ENCODE data around the gene PTTG1. TPM values are rescaled to one million over a fixed set of nuclear protein-coding genes. Genes with fewer than 3 reads are reported as not detected.

PTTG1 gene
- total RNA-seq, 2 experiments from 2014 or later: 132 to 139 TPM

DNA sequence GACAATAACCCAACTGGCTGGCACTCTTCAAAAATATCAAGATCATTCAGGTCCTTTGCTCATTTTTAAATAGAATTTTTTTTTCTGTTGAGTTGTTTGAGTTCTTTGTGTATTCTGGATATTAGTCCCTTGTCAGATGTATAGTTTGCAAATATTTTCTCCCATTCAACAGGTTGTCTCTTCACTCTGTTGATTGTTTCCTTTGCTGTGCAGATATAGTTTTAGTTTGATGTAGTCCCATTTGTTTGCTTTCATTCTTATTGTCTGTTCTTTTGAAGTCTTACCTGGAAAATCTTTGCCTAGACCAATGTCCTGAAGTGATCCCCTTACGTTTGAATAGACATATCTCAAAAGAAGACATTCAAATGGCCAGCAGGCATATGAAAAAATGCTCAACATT is 22.8 kb downstream of the PTTG1 start:
- Mint-ChIP-seq H3K27ac (no peak overlapping the region), H3K4me1 (ENCODE audit: low read depth) (peaks cover 48% of the 10 kb centered on the region), H3K4me3 (no peak overlapping the region), H3K9me3 (no peaks in the 10 kb centered on the region), H3K36me3 (ENCODE audit: low read depth) (no peaks in the 10 kb centered on the region), H3K27me3 (no peaks in the 10 kb centered on the region)
- ATAC-seq (no peak), DNase-seq (no peak)
- ChIA-PET POLR2A (interaction anchor here (0.7 kb wide), 1 partner anchor 527 kb away, joined by 3 read pairs; no protein-coding TSS in a partner anchor), CTCF (interaction anchor here (7.7 kb wide), 1 partner anchor 64 kb away, joined by 156 read pairs; no protein-coding TSS in a partner anchor)
- intact Hi-C loops (cut with micrococcal nuclease): no loop called here
- TF ChIP-seq, protein P1, sequence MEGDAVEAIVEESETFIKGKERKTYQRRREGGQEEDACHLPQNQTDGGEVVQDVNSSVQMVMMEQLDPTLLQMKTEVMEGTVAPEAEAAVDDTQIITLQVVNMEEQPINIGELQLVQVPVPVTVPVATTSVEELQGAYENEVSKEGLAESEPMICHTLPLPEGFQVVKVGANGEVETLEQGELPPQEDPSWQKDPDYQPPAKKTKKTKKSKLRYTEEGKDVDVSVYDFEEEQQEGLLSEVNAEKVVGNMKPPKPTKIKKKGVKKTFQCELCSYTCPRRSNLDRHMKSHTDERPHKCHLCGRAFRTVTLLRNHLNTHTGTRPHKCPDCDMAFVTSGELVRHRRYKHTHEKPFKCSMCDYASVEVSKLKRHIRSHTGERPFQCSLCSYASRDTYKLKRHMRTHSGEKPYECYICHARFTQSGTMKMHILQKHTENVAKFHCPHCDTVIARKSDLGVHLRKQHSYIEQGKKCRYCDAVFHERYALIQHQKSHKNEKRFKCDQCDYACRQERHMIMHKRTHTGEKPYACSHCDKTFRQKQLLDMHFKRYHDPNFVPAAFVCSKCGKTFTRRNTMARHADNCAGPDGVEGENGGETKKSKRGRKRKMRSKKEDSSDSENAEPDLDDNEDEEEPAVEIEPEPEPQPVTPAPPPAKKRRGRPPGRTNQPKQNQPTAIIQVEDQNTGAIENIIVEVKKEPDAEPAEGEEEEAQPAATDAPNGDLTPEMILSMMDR (IDR thresholded peaks at IDR 0.05): no peak

DNA sequence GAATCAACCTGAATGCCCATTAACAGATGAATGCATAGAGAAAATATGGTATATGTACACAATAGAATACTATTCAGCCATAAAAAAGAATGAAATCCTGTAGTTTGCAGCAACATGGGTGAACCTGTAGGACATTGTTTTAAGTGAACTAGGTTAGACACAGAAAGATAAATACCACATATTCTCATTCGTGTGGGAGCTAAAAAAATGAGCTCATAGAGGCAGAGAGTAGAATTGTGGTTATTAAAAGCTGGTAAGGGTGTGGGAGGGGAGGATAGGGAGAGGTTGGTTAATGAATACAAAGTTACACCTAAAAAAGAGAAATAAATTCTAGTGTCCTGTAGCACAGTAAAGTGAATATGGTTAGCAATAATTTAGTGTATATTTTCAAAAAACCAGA is 23.5 kb downstream of the PTTG1 start:
- no peaks in the 10 kb centered on the region for H3K36me3 Mint-ChIP-seq (ENCODE audit: low read depth)
- no peak overlapping the region for H3K4me3 Mint-ChIP-seq
- DNase-seq (no peak), ATAC-seq (no peak)
- H3K9me3 Mint-ChIP-seq: peaks cover 2% of the 10 kb centered on the region
- H3K27me3 Mint-ChIP-seq: no peaks in the 10 kb centered on the region
- peaks cover 48% of the 10 kb centered on the region for H3K4me1 Mint-ChIP-seq (ENCODE audit: low read depth)
- ChIA-PET CTCF (no interaction called here), POLR2A (no interaction called here)
- TF ChIP-seq, protein P1 (IDR thresholded peaks at IDR 0.05): no peak
- no peak overlapping the region for H3K27ac Mint-ChIP-seq
- intact Hi-C loops (cut with micrococcal nuclease): no loop called here

DNA sequence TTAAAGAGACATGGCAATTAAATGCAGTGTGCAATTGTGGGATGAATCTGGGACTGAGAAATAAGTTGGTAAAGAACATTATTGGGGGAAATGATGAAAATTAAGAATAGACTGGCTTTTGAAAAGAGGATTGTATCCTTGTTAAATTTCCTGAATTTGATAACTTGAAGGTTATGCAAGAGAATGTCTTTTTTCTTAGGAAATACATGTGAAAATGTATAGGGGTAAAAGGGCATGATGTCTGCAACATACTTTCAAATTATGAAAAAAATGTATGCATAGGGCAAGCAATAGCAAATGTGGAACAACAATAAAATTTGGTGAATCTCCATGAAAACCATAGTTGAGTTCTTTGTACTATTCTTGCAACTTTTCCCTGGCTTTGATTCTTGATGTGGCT is 24.1 kb downstream of the PTTG1 start:
- ATAC-seq (no peak), DNase-seq (no peak)
- intact Hi-C loops (cut with micrococcal nuclease): no loop called here
- no peak overlapping the region for H3K4me3 Mint-ChIP-seq
- H3K36me3 Mint-ChIP-seq (ENCODE audit: low read depth): no peaks in the 10 kb centered on the region
- H3K9me3 Mint-ChIP-seq: peaks cover 2% of the 10 kb centered on the region
- ChIA-PET POLR2A (no interaction called here), CTCF (no interaction called here)
- H3K4me1 Mint-ChIP-seq (ENCODE audit: low read depth): peaks cover 48% of the 10 kb centered on the region
- H3K27me3 Mint-ChIP-seq: no peaks in the 10 kb centered on the region
- TF ChIP-seq, protein P1 (IDR thresholded peaks at IDR 0.05): no peak
- no peak overlapping the region for H3K27ac Mint-ChIP-seq

DNA sequence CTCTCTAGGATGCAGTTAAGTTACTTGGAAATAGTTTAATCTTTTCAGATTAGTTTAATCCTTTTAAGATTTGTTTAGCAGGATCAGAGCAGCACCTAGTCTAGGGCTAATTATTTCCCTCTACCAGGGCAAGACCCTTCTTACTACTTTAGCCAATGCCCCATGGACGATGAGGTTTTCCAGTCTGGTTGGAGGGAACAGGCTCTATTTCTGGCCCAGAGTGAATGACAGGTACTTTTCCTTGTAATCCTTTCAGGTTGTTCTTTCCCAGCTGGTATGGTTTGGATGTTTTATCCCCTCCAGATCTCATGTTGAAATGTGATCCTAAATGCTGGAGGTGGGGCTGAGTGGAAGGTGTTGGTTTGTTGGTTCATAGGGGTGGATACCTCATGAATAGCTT is 27.2 kb downstream of the PTTG1 start:
- DNase-seq: no peak
- Mint-ChIP-seq H3K36me3 (ENCODE audit: low read depth) (no peaks in the 10 kb centered on the region), H3K4me1 (ENCODE audit: low read depth) (peaks cover 25% of the 10 kb centered on the region), H3K27me3 (no peaks in the 10 kb centered on the region), H3K9me3 (peaks cover 2% of the 10 kb centered on the region), H3K4me3 (no peak overlapping the region), H3K27ac (no peak overlapping the region)
- TF ChIP-seq, protein P1 (IDR thresholded peaks at IDR 0.05): no peak
- POLR2A ChIA-PET: no interaction called here
- ATAC-seq: no peak
- intact Hi-C loops (cut with micrococcal nuclease): no loop called here
- CTCF ChIA-PET: interaction anchor here (0.6 to 2.8 kb wide), 3 partner anchors 9 to 17 kb away, joined by 3 to 16 read pairs (median 4); no protein-coding TSS in a partner anchor

DNA sequence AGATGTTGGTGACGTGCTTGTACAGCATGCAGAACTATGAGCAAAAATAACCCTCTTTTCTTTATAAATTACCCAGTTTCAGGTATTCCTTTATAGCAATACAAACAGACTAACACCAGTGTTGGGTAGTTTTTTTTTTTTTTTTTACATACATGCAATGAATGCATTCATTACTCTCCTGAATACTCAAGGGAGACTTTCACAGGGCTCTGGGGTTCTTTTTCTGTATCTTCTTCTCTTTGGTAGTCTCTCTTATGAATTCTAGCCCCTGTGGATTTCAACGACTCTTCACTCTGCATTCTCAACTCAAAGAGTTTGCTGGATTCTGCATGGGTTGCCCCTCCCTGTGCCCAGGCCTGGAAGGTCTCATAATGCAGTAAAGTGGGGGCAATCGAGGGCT is 27.8 kb downstream of the PTTG1 start:
- ChIA-PET CTCF (interaction anchor here (0.6 to 1.2 kb wide), 2 partner anchors 10 to 17 kb away, joined by 3 to 4 read pairs; no protein-coding TSS in a partner anchor), POLR2A (interaction anchor here (0.5 kb wide), 1 partner anchor 544 kb away, joined by 3 read pairs; no protein-coding TSS in a partner anchor)
- TF ChIP-seq, protein P1 (IDR thresholded peaks at IDR 0.05): no peak
- intact Hi-C loops (cut with micrococcal nuclease): no loop called here
- Mint-ChIP-seq H3K36me3 (ENCODE audit: low read depth) (no peaks in the 10 kb centered on the region), H3K27me3 (no peaks in the 10 kb centered on the region), H3K4me1 (ENCODE audit: low read depth) (peaks cover 22% of the 10 kb centered on the region), H3K4me3 (no peak overlapping the region), H3K9me3 (peaks cover 2% of the 10 kb centered on the region), H3K27ac (no peak overlapping the region)
- ATAC-seq: no peak
- no peak for DNase-seq

All from activated CD8-positive, alpha-beta T cell treated with anti-CD3 and anti-CD28 coated beads for 36 hours (primary cell).